HepG2 (cell line): Measurements from ENCODE around the gene AKT3. TPM values are rescaled to one million over a fixed set of nuclear protein-coding genes. Genes with fewer than 3 reads are reported as not detected.

Source experiments
- ATAC-seq: fragments of 200-7000 bp; cut with Tn5 transposase; 3 replicates; pipeline ENCODE4 v1.9.1; 2020; ENCODE audit warnings: mild to moderate bottlenecking, moderate library complexity
- BruUV-seq: library from RNA; stranded (reverse); fragments of 400-500 nt; replicated peaks from 2 replicates; lab custom pipeline; 2021; lab: Mats Ljungman, UMichigan
- CTCF ChIA-PET: fragments of 300-600 bp; formaldehyde crosslinking; extraction: SDS; loops from one replicate; lab custom pipeline; 2021; ENCODE audit warnings: low total read pairs, inconsistent platforms, low intra/inter-chr PET ratio; lab: Yijun Ruan, JAX
- POLR2A ChIA-PET: fragments of 350-600 bp; sonication (Branson Sonifier 250); formaldehyde crosslinking; loops from one replicate; lab custom pipeline; 2020; ENCODE audit warnings: antibody characterized with exemption, inconsistent platforms; lab: Yijun Ruan, JAX
- DNase-seq: peaks from one replicate; pipeline ENCODE4 v3.0.0-alpha.2; 2015; ENCODE audit warnings: low spot score
- FAIRE-seq: peaks from 3 replicates; lab custom pipeline; 2011; peaks lifted over from hg19 to GRCh38; lab: Jason Lieb, UNC
- H2AFZ ChIP-seq: one replicate; pipeline ENCODE4 v1.6.1; 2011; ENCODE audit warnings: low read length, inconsistent platforms
- H3K27ac ChIP-seq: fragments of 300-600 bp; 3 replicates; pipeline ENCODE4 v1.8.0; 2011; ENCODE audit warnings: mixed run types, mild to moderate bottlenecking, mixed read lengths, low read length, inconsistent platforms; ENCODE audit not compliant: insufficient read depth; ENCODE audit errors: extremely low read length
- H3K27me3 ChIP-seq, 2 experiments: fragments of 200-600 bp in 1 of 2; 2 replicates in 1 of 2; 3 replicates in 1 of 2; pipeline versions ENCODE4 v1.6.0 to v1.8.0; 2011; ENCODE audit warnings: low read length in 2 of 2, mild to moderate bottlenecking in 2 of 2, moderate library complexity in 2 of 2, inconsistent platforms in 1 of 2; ENCODE audit not compliant: insufficient read depth in 2 of 2, control insufficient read depth in 1 of 2
- H3K36me3 ChIP-seq, 2 experiments: fragments of 200-600 bp in 1 of 2; replicated peaks in 1 of 2; 2 replicates in 1 of 2; 3 replicates in 1 of 2; pipeline versions ENCODE4 v1.5.1 to v1.8.0; 2011; ENCODE audit warnings: low read length in 2 of 2, inconsistent platforms in 1 of 2; ENCODE audit not compliant: insufficient read depth in 2 of 2, control insufficient read depth in 1 of 2
- H3K4me1 ChIP-seq: 2 replicates; pipeline ENCODE4 v1.5.1; 2012; ENCODE audit warnings: low read length, inconsistent platforms; ENCODE audit not compliant: insufficient read depth
- H3K4me2 ChIP-seq: 2 replicates; pipeline ENCODE4 v1.6.0; 2011; ENCODE audit warnings: low read depth, low read length, inconsistent platforms
- H3K4me3 ChIP-seq, 3 experiments: fragments of 200-600 bp in 1 of 3; sonication (generic), shearing (Covaris generic) in 1 of 3; replicated peaks in 1 of 3; 2 replicates each; pipeline ENCODE4 v1.5.1; 2011 to 2016; ENCODE audit warnings: low read length in 3 of 3, inconsistent platforms in 2 of 3, low read depth in 2 of 3, mild to moderate bottlenecking in 2 of 3, control low read depth in 1 of 3, mixed read lengths in 1 of 3; ENCODE audit not compliant: insufficient read depth in 1 of 3
- H3K79me2 ChIP-seq: one replicate; pipeline ENCODE4 v1.6.1; 2011; ENCODE audit warnings: low read length, inconsistent platforms; ENCODE audit not compliant: insufficient read depth
- H3K9ac ChIP-seq: 2 replicates; pipeline ENCODE4 v1.6.0; 2011; ENCODE audit warnings: mild to moderate bottlenecking, low read depth, low read length, inconsistent platforms; ENCODE audit not compliant: insufficient read depth
- H3K9me3 ChIP-seq: 2 replicates; pipeline ENCODE4 v1.5.1; 2012; ENCODE audit warnings: mild to moderate bottlenecking, low read length
- H4K20me1 ChIP-seq: 2 replicates; pipeline ENCODE4 v1.6.0; 2011; ENCODE audit warnings: inconsistent platforms, mild to moderate bottlenecking, low read length, moderate library complexity; ENCODE audit not compliant: insufficient read depth
- AKNA ChIP-seq: sonication (generic); formaldehyde crosslinking; IDR thresholded peaks from 2 replicates; pipeline ENCODE4 v1.4.0; 2020; ENCODE audit warnings: missing genetic modification reagents, borderline replicate concordance
- CBX5 ChIP-seq: sonication (generic); formaldehyde crosslinking; IDR thresholded peaks from 2 replicates; pipeline ENCODE4 v1.4.0; 2020; ENCODE audit warnings: missing genetic modification reagents, borderline replicate concordance
- JUNB ChIP-seq: sonication (generic); formaldehyde crosslinking; IDR thresholded peaks from 2 replicates; pipeline ENCODE4 v1.8.0; 2022; ENCODE audit warnings: missing genetic modification reagents, mild to moderate bottlenecking, borderline replicate concordance
- MBD4 ChIP-seq: IDR thresholded peaks from 2 replicates; pipeline ENCODE4 v1.6.1; 2012; ENCODE audit warnings: low read length, inconsistent platforms, borderline replicate concordance
- MTA1 ChIP-seq: sonication (generic); formaldehyde crosslinking; IDR thresholded peaks from 2 replicates; pipeline ENCODE4 v1.4.0; 2020; ENCODE audit warnings: missing genetic modification reagents, mild to moderate bottlenecking, borderline replicate concordance
- SP140L ChIP-seq: sonication (generic); formaldehyde crosslinking; IDR thresholded peaks from 2 replicates; pipeline ENCODE4 v1.4.0; 2020; ENCODE audit warnings: missing genetic modification reagents, borderline replicate concordance
- SRSF4 ChIP-seq: fragments of 200-400 bp; formaldehyde crosslinking; IDR thresholded peaks from one replicate; pipeline ENCODE4 v1.6.1; 2018; ENCODE audit warnings: mild to moderate bottlenecking, low read depth, low read length, moderate library complexity; ENCODE audit not compliant: poor library complexity, severe bottlenecking
- ZFP82 ChIP-seq: sonication (generic); formaldehyde crosslinking; IDR thresholded peaks from 2 replicates; pipeline ENCODE4 v1.5.1; 2020; ENCODE audit warnings: mild to moderate bottlenecking, missing genetic modification reagents, borderline replicate concordance
- ZIK1 ChIP-seq: sonication (generic); formaldehyde crosslinking; IDR thresholded peaks from 2 replicates; pipeline ENCODE4 v1.5.0; 2020; ENCODE audit warnings: mild to moderate bottlenecking, low read depth, missing genetic modification reagents, borderline replicate concordance
- ZNF639 ChIP-seq: conservative IDR thresholded peaks from 2 replicates; pipeline ENCODE4 v1.6.1; 2018; ENCODE audit warnings: missing genetic modification reagents
- ZNF773 ChIP-seq: sonication (generic); formaldehyde crosslinking; IDR thresholded peaks from 2 replicates; pipeline ENCODE4 v1.4.0; 2020; ENCODE audit warnings: missing genetic modification reagents, borderline replicate concordance
- WGBS: methylation state at CpG from one replicate; pipeline ENCODE4 v1.1.6; 2017; ENCODE audit warnings: low lambda C conversion rate; 5-methylcytosine and 5-hydroxymethylcytosine counted together
- in situ Hi-C: cut with HindIII; loops from 2 replicates; pipeline ENCODE4 v1.10.0; 2017; ENCODE audit warnings: low pct_unique_long_range_greater_than_20kb; ENCODE audit not compliant: extremely low pct_ligation_motif_present
- intact Hi-C: fragments of 100-400 bp; cut with micrococcal nuclease; formaldehyde crosslinking; loops from one replicate; pipeline ENCODE4 v1.10.0; 2022; ENCODE audit not compliant: unreplicated experiment
- polyA plus RNA-seq, 8 experiments: library from polyadenylated mRNA; depleted of rRNA in 3 of 8; stranded (reverse) in 7 of 8; unstranded in 1 of 8; fragments of >200 nt; fragmentation: Illumina TruSeq in 4 of 8; extraction: Trizol in 4 of 8; gene quantifications; 2 replicates each; pipeline versions ENCODE4 v1.2.1 to v1.2.3, GENCODE V29; 2011 to 2016; ENCODE audit warnings: low read depth in 4 of 8, missing spikeins in 1 of 8, mixed read lengths in 1 of 8; ENCODE audit not compliant: insufficient read depth in 1 of 8
- total RNA-seq, 5 experiments: library from RNA; depleted of rRNA; stranded (reverse); fragments of >200 nt; fragmentation: Illumina TruSeq; extraction: Trizol; gene quantifications; 2 replicates each; pipeline ENCODE4 v1.2.3, GENCODE V29; 2016; ENCODE audit warnings: low read depth in 1 of 5

AKT3 gene
- total and polyA plus RNA-seq, 2 of the 13 experiments (the other 11 are each of a cell fraction or from before 2014, with no cell fraction given): 0.07 TPM

- no peak for FAIRE-seq
- in situ Hi-C loops: no loop called here
- POLR2A ChIA-PET: no interaction called here
Measured at GRCh38 chr1:243732637-243733036, 117.4 kb downstream of the AKT3 start.

GRCh38 chr1:243731974-243732625 lies 117.9 kb downstream of the AKT3 start:
- BruUV-seq: no TSS peak
- no peak for DNase-seq
- Histone ChIP-seq H4K20me1 (no peaks in the 10 kb centered on the region), H3K27ac (no peak overlapping the region), H3K4me2 (no peak overlapping the region), H3K79me2 (no peaks in the 10 kb centered on the region), H3K4me1 (no peaks in the 10 kb centered on the region), H3K9ac (no peak overlapping the region), H3K4me3 (no peak overlapping the region), H3K9me3 (no peaks in the 10 kb centered on the region), H3K27me3 (no peaks in the 10 kb centered on the region), H3K36me3 (no peaks in the 10 kb centered on the region), H2AFZ (no peak overlapping the region)
- in situ Hi-C loops (no loop called here), intact Hi-C loops (no loop called here)
- 24% methylated on average over 5 of the region's 5 CpGs for WGBS
- TF ChIP-seq ZNF773 (CRISPR knock-in tag) (no peak), ZFP82 (CRISPR knock-in tag) (no peak), SRSF4 (no peak), SP140L (CRISPR knock-in tag) (no peak), ZNF639 (CRISPR knock-in tag) (no peak), AKNA (CRISPR knock-in tag) (no peak), MTA1 (CRISPR knock-in tag) (no peak), MBD4 (no peak), CBX5 (CRISPR knock-in tag) (no peak)
- no peak for ATAC-seq
- CTCF ChIA-PET: no interaction called here
- FAIRE-seq: no peak
- POLR2A ChIA-PET: no interaction called here

More at GRCh38 chr1:243732637-243733036, 117.4 kb downstream of the AKT3 start:
- H3K9ac ChIP-seq: no peak overlapping the region
- no TSS peak for BruUV-seq
- H3K27me3 ChIP-seq: no peaks in the 10 kb centered on the region
- DNase-seq (no peak), ATAC-seq (no peak)
- H4K20me1 ChIP-seq: no peaks in the 10 kb centered on the region
- H3K4me1 ChIP-seq: no peaks in the 10 kb centered on the region
- no peak for TF ChIP-seq ZIK1 (CRISPR knock-in tag)
- no peak for TF ChIP-seq JUNB (CRISPR knock-in tag)
- intact Hi-C loops: no loop called here
- H3K27ac ChIP-seq: no peak overlapping the region
- CTCF ChIA-PET: no interaction called here
- no peaks in the 10 kb centered on the region for H3K79me2 ChIP-seq
- H3K4me2 ChIP-seq: no peak overlapping the region
- H3K36me3 ChIP-seq: no peaks in the 10 kb centered on the region
- no peak overlapping the region for H2AFZ ChIP-seq
- H3K4me3 ChIP-seq: no peak overlapping the region
- no peaks in the 10 kb centered on the region for H3K9me3 ChIP-seq
